NCI-H1417 treated with DMSO at 0.1 percent for 48 hours (cell line): ENCODE results near the gene ABCE1.

Experiments
- DNase-seq: peaks from one replicate; lab custom pipeline; 2025; lab: John Stamatoyannopoulos, UW

Gene ABCE1

DNA sequence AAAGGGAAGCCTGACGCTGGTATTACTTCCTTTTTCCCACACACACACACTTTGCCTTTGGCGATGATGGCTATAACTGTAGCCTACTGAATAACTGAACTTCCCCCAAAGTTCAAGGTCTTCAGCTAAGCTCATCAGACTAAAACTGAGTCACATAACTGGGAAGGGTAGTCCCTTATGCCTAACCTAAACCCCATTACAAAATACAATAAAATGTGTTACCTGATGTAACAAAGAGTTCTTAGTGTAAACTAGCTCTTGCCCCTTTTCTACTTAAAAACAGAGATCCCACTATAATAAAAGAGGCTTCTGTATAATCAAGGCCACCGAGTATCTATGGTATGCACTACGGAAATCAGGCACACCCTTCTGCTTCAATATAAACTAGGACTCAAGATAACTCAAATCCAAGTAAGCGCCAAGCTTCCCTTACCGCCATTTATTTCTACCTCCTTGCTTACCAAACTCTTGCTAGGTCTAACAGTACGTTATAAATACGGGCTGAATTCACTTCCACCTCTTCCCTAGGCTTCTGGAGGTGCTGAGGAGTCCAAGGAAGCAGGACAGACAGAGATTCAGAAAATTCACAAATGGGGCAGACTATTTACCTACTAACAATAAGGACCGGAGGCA lies 79.9 kb downstream of the ABCE1 start:
- no peak for DNase-seq

DNA sequence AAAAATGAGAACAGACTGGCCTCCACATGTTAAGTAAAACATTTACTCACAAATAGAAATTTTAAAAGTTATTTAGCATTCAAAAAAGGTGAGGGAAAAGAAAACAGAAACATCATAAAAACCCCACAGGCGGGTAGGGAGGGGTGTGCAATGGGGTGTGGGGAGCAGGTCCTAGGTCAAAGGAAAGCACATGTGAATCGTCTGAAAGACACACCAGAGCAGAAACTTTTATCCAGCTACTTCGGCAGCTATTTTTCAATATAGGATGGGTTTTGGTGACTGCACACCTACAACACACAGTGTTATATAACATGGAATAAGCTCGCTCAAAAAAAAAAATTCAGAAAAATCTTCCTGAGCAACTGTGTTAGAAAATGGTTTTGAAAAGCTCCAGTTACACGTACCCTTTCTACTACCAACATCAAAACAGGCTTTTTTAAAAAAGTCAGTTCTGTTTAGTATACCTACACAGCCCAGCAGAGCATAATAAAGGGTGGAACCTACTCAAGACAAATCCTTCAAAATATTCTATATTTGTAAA lies 80.7 kb downstream of the ABCE1 start:
- DNase-seq, result no peak
